GM12878 (cell line): ENCODE data around the gene ALDH18A1. TPM values are rescaled to one million over a fixed set of nuclear protein-coding genes. Genes with fewer than 3 reads are reported as not detected.

Experiments
- ATAC-seq: fragments of 200-7000 bp; cut with Tn5 transposase; 3 replicates; pipeline ENCODE4 v1.9.1; 2020; ENCODE audit warnings: mild to moderate bottlenecking, moderate library complexity
- BruUV-seq: library from RNA; stranded (reverse); fragments of 400-500 nt; replicated peaks from 2 replicates; lab custom pipeline; 2021; lab: Mats Ljungman, UMichigan
- CTCF ChIA-PET: fragments of 300-600 bp; sonication (Branson Sonifier 250); formaldehyde crosslinking; extraction: SDS; loops from one replicate; lab custom pipeline; 2021; ENCODE audit warnings: inconsistent platforms; lab: Yijun Ruan, JAX
- POLR2A ChIA-PET: fragments of 350-600 bp; formaldehyde crosslinking; extraction: SDS; loops from one replicate; lab custom pipeline; 2021; ENCODE audit warnings: inconsistent platforms; lab: Charles Lee
- RAD21 ChIA-PET: fragments of 300-600 bp; sonication (Branson Sonifier 250); formaldehyde crosslinking; loops from one replicate; lab custom pipeline; 2023; ENCODE audit warnings: antibody characterized with exemption; ENCODE audit not compliant: unreplicated experiment; lab: Charles Lee
- SMC1A ChIA-PET: fragments of 300-600 bp; sonication (Branson Sonifier 250); formaldehyde crosslinking; loops from one replicate; lab custom pipeline; 2023; ENCODE audit not compliant: unreplicated experiment, uncharacterized antibody; lab: Charles Lee
- DNase-seq: peaks from one replicate; pipeline ENCODE4 v3.0.0-alpha.2; 2011; ENCODE audit warnings: low read depth, low spot score
- FAIRE-seq: peaks from 3 replicates; lab custom pipeline; 2011; peaks lifted over from hg19 to GRCh38; lab: Jason Lieb, UNC
- H2AFZ ChIP-seq: 2 replicates; pipeline ENCODE4 v1.6.0; 2011; ENCODE audit warnings: low read depth, low read length, control low read depth; ENCODE audit not compliant: control insufficient read depth
- H3K27ac ChIP-seq: 2 replicates; pipeline ENCODE4 v1.5.1; 2011; ENCODE audit warnings: control low read depth; ENCODE audit not compliant: control insufficient read depth, insufficient read depth
- H3K27me3 ChIP-seq, 2 experiments: replicated peaks in 1 of 2; 2 replicates each; pipeline versions ENCODE4 v1.6.0 to v1.6.1; 2011; ENCODE audit warnings: low read length in 1 of 2; ENCODE audit not compliant: control insufficient read depth in 2 of 2, insufficient read depth in 2 of 2
- H3K36me3 ChIP-seq, 2 experiments: 2 replicates each; pipeline ENCODE4 v1.5.1; 2011; ENCODE audit warnings: low read length in 1 of 2; ENCODE audit not compliant: control insufficient read depth in 2 of 2, insufficient read depth in 2 of 2
- H3K4me1 ChIP-seq: 2 replicates; pipeline ENCODE4 v1.6.1; 2011; ENCODE audit warnings: mild to moderate bottlenecking, low read length, moderate library complexity, mixed read lengths; ENCODE audit not compliant: control insufficient read depth, insufficient read depth
- H3K4me2 ChIP-seq: 2 replicates; pipeline ENCODE4 v1.6.0; 2011; ENCODE audit warnings: control low read depth; ENCODE audit not compliant: control insufficient read depth, insufficient read depth
- H3K4me3 ChIP-seq: fragments of 200-600 bp; sonication (generic); 2 replicates; pipeline ENCODE4 v1.5.1; 2016
- H3K79me2 ChIP-seq: 2 replicates; pipeline ENCODE4 v1.6.0; 2011; ENCODE audit warnings: low read length; ENCODE audit not compliant: control insufficient read depth, insufficient read depth
- H3K9ac ChIP-seq: 2 replicates; pipeline ENCODE4 v1.8.0; 2011; ENCODE audit warnings: low read length, control low read depth, mixed read lengths; ENCODE audit not compliant: control insufficient read depth, insufficient read depth
- H3K9me3 ChIP-seq: replicated peaks from 3 replicates; pipeline ENCODE4 v1.5.1; 2011; ENCODE audit warnings: mild to moderate bottlenecking, low read length; ENCODE audit not compliant: control insufficient read depth, insufficient read depth
- H4K20me1 ChIP-seq: 2 replicates; pipeline ENCODE4 v1.6.0; 2011; ENCODE audit not compliant: control insufficient read depth, insufficient read depth
- ATF2 ChIP-seq: IDR thresholded peaks from 2 replicates; pipeline ENCODE4 v1.6.1; 2012; ENCODE audit warnings: low read length, inconsistent platforms
- ATF7 ChIP-seq: fragments of 450-650 bp; IDR thresholded peaks from 2 replicates; pipeline ENCODE4 v1.6.1; 2016; ENCODE audit warnings: low read depth, mild to moderate bottlenecking
- CBX5 ChIP-seq: sonication (generic); IDR thresholded peaks from 2 replicates; pipeline ENCODE4 v1.6.1; 2016; ENCODE audit warnings: low read depth, moderate library complexity, mild to moderate bottlenecking, inconsistent platforms
- E2F8 ChIP-seq: fragments of 450-650 bp; IDR thresholded peaks from 2 replicates; pipeline ENCODE4 v1.6.1; 2018; ENCODE audit warnings: mild to moderate bottlenecking, low read depth, moderate library complexity; ENCODE audit not compliant: partially characterized antibody
- HCFC1 ChIP-seq: fragments of 150-350 bp; IDR thresholded peaks from 2 replicates; pipeline ENCODE4 v1.6.1; 2014; ENCODE audit warnings: low read length
- IKZF1 ChIP-seq: fragments of 450-650 bp; conservative IDR thresholded peaks from 2 replicates; pipeline ENCODE4 v1.6.1; 2017; ENCODE audit warnings: antibody characterized with exemption, mild to moderate bottlenecking
- IKZF2 ChIP-seq, 2 experiments: fragments of 450-650 bp; IDR thresholded peaks; 2 replicates each; pipeline ENCODE4 v1.6.1; 2017; ENCODE audit warnings: mild to moderate bottlenecking in 2 of 2, moderate library complexity in 2 of 2
- IRF4 ChIP-seq: IDR thresholded peaks from 2 replicates; pipeline ENCODE4 v1.6.1; 2011; ENCODE audit warnings: low read depth, low read length
- MEF2B ChIP-seq: fragments of 450-650 bp; IDR thresholded peaks from 2 replicates; pipeline ENCODE4 v1.6.1; 2018; ENCODE audit warnings: mild to moderate bottlenecking, moderate library complexity; ENCODE audit not compliant: partially characterized antibody, poor library complexity, severe bottlenecking
- MLLT1 ChIP-seq: fragments of 450-650 bp; IDR thresholded peaks from 2 replicates; pipeline ENCODE4 v1.6.1; 2016; ENCODE audit warnings: mild to moderate bottlenecking
- MYC ChIP-seq: IDR thresholded peaks from 2 replicates; pipeline ENCODE4 v1.6.1; 2011; ENCODE audit warnings: mild to moderate bottlenecking, low read length, moderate library complexity, inconsistent platforms; ENCODE audit not compliant: insufficient read depth, insufficient replicate concordance, insufficient read length, severe bottlenecking
- NFXL1 ChIP-seq: fragments of 450-650 bp; IDR thresholded peaks from 2 replicates; pipeline ENCODE4 v1.6.1; 2017; ENCODE audit warnings: antibody characterized with exemption, mild to moderate bottlenecking, borderline replicate concordance
- RELB ChIP-seq: fragments of 450-650 bp; IDR thresholded peaks from 2 replicates; pipeline ENCODE4 v1.6.1; 2017; ENCODE audit warnings: low read depth, mild to moderate bottlenecking, moderate library complexity
- RUNX3 ChIP-seq: IDR thresholded peaks from 2 replicates; pipeline ENCODE4 v1.6.1; 2012; ENCODE audit warnings: low read length, inconsistent platforms
- ZZZ3 ChIP-seq: IDR thresholded peaks from 2 replicates; pipeline ENCODE4 v1.6.1; 2011; ENCODE audit warnings: low read depth; ENCODE audit not compliant: control insufficient read depth, insufficient read length
- WGBS: methylation state at CpG from one replicate; pipeline ENCODE4 v1.1.6; 2016; ENCODE audit warnings: low lambda C conversion rate; ENCODE audit not compliant: insufficient replicate concordance, insufficient coverage; ENCODE audit errors: missing lambda C conversion rate; 5-methylcytosine and 5-hydroxymethylcytosine counted together
- in situ Hi-C: fragments of 300-500 bp; cut with MboI; formaldehyde crosslinking; loops from 9 replicates; pipeline ENCODE4 v1.14.3; 2018; ENCODE audit warnings: mixed read lengths
- intact Hi-C: fragments of 100-400 bp; cut with micrococcal nuclease; formaldehyde crosslinking; loops from one replicate; pipeline ENCODE4 v1.14.2; 2022; ENCODE audit not compliant: unreplicated experiment
- polyA plus RNA-seq, 11 experiments: library from polyadenylated mRNA; depleted of rRNA in 4 of 11; unstranded in 6 of 11; stranded (reverse) in 5 of 11; fragments of >200 nt; fragmentation: Nextera tagmentation in 4 of 11; fragmentation: Illumina TruSeq in 1 of 11; extraction: Ambion mirVana in 4 of 11; extraction: Trizol in 1 of 11; gene quantifications; 1 replicate in 1 of 11; 2 replicates in 10 of 11; pipeline versions ENCODE4 v1.2.1 to v1.2.3, GENCODE V29; 2011 to 2016; ENCODE audit warnings: inconsistent platforms in 2 of 11, missing spikeins in 2 of 11, low read depth in 1 of 11
- total RNA-seq, 4 experiments: library from RNA; depleted of rRNA in 3 of 4; stranded (reverse); fragments of >200 nt in 3 of 4; fragmentation: Illumina TruSeq in 1 of 4; extraction: Trizol in 1 of 4; gene quantifications; 2 replicates each; pipeline versions ENCODE4 v1.2.1 to v1.2.3, GENCODE V29; 2013 to 2021

ALDH18A1 gene
- total and polyA plus RNA-seq, 10 of the 15 experiments (the other 5 are each of a cell fraction or from before 2014, with no cell fraction given), result 24.3 to 118 (median 99.3) TPM

- no peak for TF ChIP-seq E2F8
- TF ChIP-seq CBX5, result no peak
- 0 out of 2 replicates have a peak, but pooled peaks have one; percentile 19 for TF ChIP-seq IKZF1
- 0 out of 2 replicates have a peak, but pooled peaks have one; percentile 15 for TF ChIP-seq IRF4
- no peak for TF ChIP-seq ATF2
- peak; percentile 18 to 29; a peak in 2 of 4 replicates for TF ChIP-seq IKZF2 (IDR thresholded peaks at IDR 0.05)
- TF ChIP-seq NFXL1, result no peak
These were observed 40.9 kb upstream of the ALDH18A1 start (continued) for GRCh38 chr10:95697429-95697828.

GRCh38 chr10:95694665-95695064, 38.2 kb upstream of the ALDH18A1 start:
- Histone ChIP-seq H3K4me2 (peak overlapping the region; percentile 20; the same call in 1 of the 2 replicates), H3K9ac (no peak overlapping the region), H4K20me1 (no peaks in the 10 kb centered on the region), H3K27me3 (no peaks in the 10 kb centered on the region), H3K4me1 (peaks cover 13% of the 10 kb centered on the region), H3K79me2 (peaks cover 25% of the 10 kb centered on the region), H2AFZ (peak overlapping the region; percentile 52), H3K4me3 (no peak overlapping the region), H3K27ac (peak overlapping the region; percentile 40), H3K9me3 (peaks cover 6% of the 10 kb centered on the region; the same call in 2 of the 3 replicates), H3K36me3 (peaks cover 0 to 2% of the 10 kb centered on the region in 2 experiments; a peak in 1 of 4 replicates)
- BruUV-seq, result no TSS peak
- ChIA-PET CTCF (interaction anchor here (0.7 to 6.8 kb wide), 41 partner anchors 8 to 597 kb away, joined by 3 to 337 read pairs (median 9); partner anchors contain the start of gene ENTPD1), SMC1A (interaction anchor here (0.9 to 7.7 kb wide), 40 partner anchors 10 to 600 kb away, joined by 3 to 267 read pairs (median 8); partner anchors contain the start of genes CC2D2B and ENTPD1), RAD21 (interaction anchor here (0.6 to 7.6 kb wide), 32 partner anchors 14 to 639 kb away, joined by 3 to 324 read pairs (median 7); partner anchors contain the start of genes ALDH18A1 and ENTPD1), POLR2A (interaction anchor here (0.6 to 5.4 kb wide), 14 partner anchors 63 to 289 kb away, joined by 3 to 72 read pairs (median 10); partner anchors contain the start of gene ENTPD1)
- FAIRE-seq (no peak), DNase-seq (no peak), ATAC-seq (no peak)
- intact Hi-C loops, result loop anchor here (1.0 to 10.0 kb wide), 8 partner anchors 64 to 350 kb away; partner anchors contain the start of gene CC2D2B
- in situ Hi-C loops, result loop anchor here (5.0 kb wide), 2 partner anchors 53 to 148 kb away; no protein-coding TSS in a partner anchor
- 78% methylated on average over 15 of the region's 18 CpGs for WGBS
- TF ChIP-seq RELB, result no peak
- no peak for TF ChIP-seq MYC
- TF ChIP-seq ZZZ3, result no peak
- TF ChIP-seq MEF2B, result no peak
- TF ChIP-seq RUNX3, result no peak
- no peak for TF ChIP-seq IKZF2 (IDR thresholded peaks at IDR 0.05)
- no peak for TF ChIP-seq ATF7
- TF ChIP-seq HCFC1, result no peak
- peak; percentile 81; the same call in 1 of the 2 replicates for TF ChIP-seq MLLT1
